IMR-90 (cell line): Measurements from ENCODE around the gene EXOC4. TPM values are rescaled to one million over a fixed set of nuclear protein-coding genes. Genes with fewer than 3 reads are reported as not detected.

Experiments
- ATAC-seq: fragments of 200-7000 bp; cut with Tn5 transposase; 2 replicates; pipeline ENCODE4 v1.9.1; 2020; ENCODE audit warnings: low read depth, mild to moderate bottlenecking, moderate library complexity
- BruUV-seq: library from RNA; stranded (reverse); fragments of 400-500 nt; replicated peaks from 2 replicates; lab custom pipeline; 2021; lab: Mats Ljungman, UMichigan
- CTCF ChIA-PET: fragments of 300-600 bp; formaldehyde crosslinking; extraction: SDS; loops from one replicate; lab custom pipeline; 2021; ENCODE audit warnings: antibody characterized with exemption; lab: Yijun Ruan, JAX
- POLR2A ChIA-PET: fragments of 300-600 bp; sonication (Branson Sonifier 250); formaldehyde crosslinking; loops from one replicate; lab custom pipeline; 2022; ENCODE audit warnings: antibody characterized with exemption; ENCODE audit not compliant: unreplicated experiment; lab: Charles Lee
- DNase-seq: peaks from one replicate; pipeline ENCODE4 v3.0.0; 2013
- H2AFZ ChIP-seq: replicated peaks from 2 replicates; pipeline ENCODE3; 2013; ENCODE audit warnings: low read length, mild to moderate bottlenecking; ENCODE audit not compliant: poor library complexity
- H2AK5ac ChIP-seq: 2 replicates; pipeline ENCODE4 v1.6.1; 2013; ENCODE audit warnings: low read depth, low read length, inconsistent platforms
- H2AK9ac ChIP-seq: replicated peaks from 2 replicates; pipeline ENCODE3; 2013; ENCODE audit warnings: mild to moderate bottlenecking, low read depth, low read length, moderate library complexity; ENCODE audit not compliant: poor library complexity
- H2BK120ac ChIP-seq: 2 replicates; pipeline ENCODE4 v1.6.1; 2013; ENCODE audit warnings: low read depth, low read length, inconsistent platforms
- H2BK15ac ChIP-seq: 3 replicates; pipeline ENCODE4 v1.6.1; 2013; ENCODE audit warnings: low read depth, low read length, inconsistent platforms
- H2BK20ac ChIP-seq: 2 replicates; pipeline ENCODE4 v1.6.1; 2013; ENCODE audit warnings: low read depth, mild to moderate bottlenecking, inconsistent platforms, low read length, moderate library complexity
- H2BK5ac ChIP-seq: 2 replicates; pipeline ENCODE4 v1.6.1; 2013; ENCODE audit warnings: mild to moderate bottlenecking, low read depth, low read length, inconsistent platforms; ENCODE audit not compliant: poor library complexity, severe bottlenecking
- H3K14ac ChIP-seq: replicated peaks from 2 replicates; pipeline ENCODE4 v1.6.1; 2013; ENCODE audit warnings: low read depth, low read length, inconsistent platforms
- H3K18ac ChIP-seq: 2 replicates; pipeline ENCODE4 v1.6.1; 2013; ENCODE audit warnings: low read depth, low read length, control low read depth
- H3K23ac ChIP-seq: 2 replicates; pipeline ENCODE4 v1.6.1; 2013; ENCODE audit warnings: low read depth, low read length, inconsistent platforms
- H3K27ac ChIP-seq: 2 replicates; pipeline ENCODE4 v1.5.1; 2013; ENCODE audit warnings: mild to moderate bottlenecking, control low read depth, low read length; ENCODE audit not compliant: insufficient read depth
- H3K27me3 ChIP-seq: 2 replicates; pipeline ENCODE4 v1.6.1; 2013; ENCODE audit warnings: low read length; ENCODE audit not compliant: control insufficient read depth, insufficient read depth
- H3K36me3 ChIP-seq: 2 replicates; pipeline ENCODE4 v1.6.1; 2013; ENCODE audit warnings: low read length, mixed read lengths; ENCODE audit not compliant: control insufficient read depth, insufficient read depth
- H3K4ac ChIP-seq: 2 replicates; pipeline ENCODE4 v1.6.1; 2013; ENCODE audit warnings: low read depth, low read length, inconsistent platforms
- H3K4me1 ChIP-seq: 2 replicates; pipeline ENCODE4 v1.6.1; 2013; ENCODE audit warnings: low read length, mixed read lengths; ENCODE audit not compliant: control insufficient read depth, insufficient read depth
- H3K4me2 ChIP-seq: 2 replicates; pipeline ENCODE4 v1.6.1; 2013; ENCODE audit warnings: low read depth, mild to moderate bottlenecking, control low read depth, low read length, moderate library complexity
- H3K4me3 ChIP-seq: 2 replicates; pipeline ENCODE4 v1.5.1; 2013; ENCODE audit warnings: low read depth, mild to moderate bottlenecking, control low read depth, low read length, moderate library complexity; ENCODE audit not compliant: insufficient read depth
- H3K56ac ChIP-seq: 2 replicates; pipeline ENCODE4 v1.6.1; 2013; ENCODE audit warnings: low read length, inconsistent platforms; ENCODE audit not compliant: insufficient read depth; ENCODE audit errors: extremely low read depth
- H3K79me1 ChIP-seq, 2 experiments: 2 replicates each; pipeline ENCODE4 v1.6.1; 2013; ENCODE audit warnings: low read length in 2 of 2, inconsistent platforms in 1 of 2, low read depth in 1 of 2
- H3K9ac ChIP-seq: 2 replicates; pipeline ENCODE4 v1.6.1; 2013; ENCODE audit warnings: low read depth, low read length, control low read depth
- H3K9me1 ChIP-seq: 2 replicates; pipeline ENCODE4 v1.6.1; 2013; ENCODE audit warnings: low read length, inconsistent platforms; ENCODE audit not compliant: insufficient read depth
- H3K9me3 ChIP-seq: 2 replicates; pipeline ENCODE4 v1.6.1; 2013; ENCODE audit warnings: low read length; ENCODE audit not compliant: control insufficient read depth, insufficient read depth
- H4K20me1 ChIP-seq: 2 replicates; pipeline ENCODE4 v1.6.1; 2013; ENCODE audit warnings: low read length, inconsistent platforms; ENCODE audit not compliant: insufficient read depth
- H4K5ac ChIP-seq: 2 replicates; pipeline ENCODE4 v1.6.1; 2013; ENCODE audit warnings: mild to moderate bottlenecking, low read depth, low read length, control low read depth
- H4K8ac ChIP-seq, 2 experiments: 2 replicates each; pipeline ENCODE4 v1.6.1; 2013; ENCODE audit warnings: low read depth in 2 of 2, low read length in 2 of 2, control low read depth in 1 of 2, inconsistent platforms in 1 of 2
- H4K91ac ChIP-seq: 2 replicates; pipeline ENCODE4 v1.6.1; 2013; ENCODE audit warnings: low read depth, low read length, inconsistent platforms; ENCODE audit not compliant: insufficient read depth
- MXI1 ChIP-seq: IDR thresholded peaks from 2 replicates; pipeline ENCODE4 v1.6.1; 2012; ENCODE audit warnings: low read depth, mild to moderate bottlenecking, low read length, moderate library complexity, borderline replicate concordance
- WGBS, 2 experiments: methylation state at CpG; one replicate each; pipeline versions ENCODE4 v1.1.5 to v1.1.7; 2013; ENCODE audit warnings: missing lambda C conversion rate in 2 of 2; ENCODE audit not compliant: insufficient read length in 1 of 2; ENCODE audit errors: extremely low coverage in 2 of 2; 5-methylcytosine and 5-hydroxymethylcytosine counted together
- dilution Hi-C: fragments of 300-500 bp; cut with HindIII; formaldehyde crosslinking; loops from one replicate; pipeline ENCODE4 v1.14.3; 2018; ENCODE audit warnings: low sequenced_read_pairs; ENCODE audit not compliant: unreplicated experiment
- in situ Hi-C: fragments of 300-500 bp; cut with MboI; formaldehyde crosslinking; loops from 3 replicates; pipeline ENCODE4 v1.14.3; 2019; ENCODE audit warnings: low sequenced_read_pairs, inconsistent platforms, mixed read lengths
- intact Hi-C: fragments of 100-400 bp; cut with micrococcal nuclease; formaldehyde crosslinking; loops from 2 replicates; pipeline ENCODE4 v1.10.0; 2022
- polyA plus RNA-seq, 3 experiments: library from polyadenylated mRNA; depleted of rRNA; stranded (reverse); fragments of >200 nt; gene quantifications; 2 replicates each; pipeline ENCODE4 v1.2.3, GENCODE V29; 2012; ENCODE audit warnings: low replicate concordance in 1 of 3
- total RNA-seq: library from RNA; depleted of rRNA; stranded (reverse); fragments of >200 nt; gene quantifications from 2 replicates; pipeline ENCODE4 v1.2.3, GENCODE V29; 2012
- TF ChIP-seq, protein P1 (sequence below): conservative IDR thresholded peaks from 2 replicates; pipeline ENCODE4 v1.5.1; 2012; ENCODE audit warnings: mild to moderate bottlenecking, low read depth, low read length, improper control_type of control experiment

The EXOC4 gene
- total and polyA plus RNA-seq, 2 of the 4 experiments (the other 2 are of a cell fraction), result 25.4 to 94.6 TPM

GRCh38 chr7:134031835-134032617, 779.1 kb downstream of the EXOC4 start:
- Histone ChIP-seq H3K79me1 (no peaks in the 10 kb centered on the region), H3K9me1 (peaks cover 3% of the 10 kb centered on the region; the same call in 1 of the 2 replicates), H3K27ac (no peak overlapping the region), H3K56ac (no peak overlapping the region), H2BK20ac (no peak overlapping the region), H4K91ac (no peak overlapping the region), H2AK9ac (no peak overlapping the region), H4K5ac (no peak overlapping the region), H3K23ac (no peak overlapping the region), H4K8ac (no peak overlapping the region), H3K14ac (no peak overlapping the region), H2BK120ac (no peak overlapping the region), H4K20me1 (no peaks in the 10 kb centered on the region), H2AFZ (no peak overlapping the region), H2AK5ac (no peak overlapping the region), H3K36me3 (no peaks in the 10 kb centered on the region), H3K9me3 (no peaks in the 10 kb centered on the region), H2BK15ac (no peak overlapping the region), H3K27me3 (no peaks in the 10 kb centered on the region), H3K4ac (no peak overlapping the region), H3K4me1 (no peaks in the 10 kb centered on the region), H3K18ac (no peak overlapping the region), H3K4me2 (no peak overlapping the region), H3K9ac (no peak overlapping the region), H3K4me3 (no peak overlapping the region), H2BK5ac (no peak overlapping the region)
- dilution Hi-C loops (no loop called here), in situ Hi-C loops (no loop called here), intact Hi-C loops (no loop called here)
- WGBS, 2 experiments, result 22% methylated on average over 1 of the region's 3 CpGs; no CpG with 5 or more reads in 1 of the 2 experiments
- ATAC-seq (no peak), DNase-seq (peak; percentile 4)
- BruUV-seq, result no TSS peak
- ChIA-PET POLR2A (no interaction called here), CTCF (interaction anchor here (0.5 to 1.3 kb wide), 4 partner anchors 20 to 699 kb away, joined by 3 to 4 read pairs (median 3); no protein-coding TSS in a partner anchor)
- TF ChIP-seq, protein P1, sequence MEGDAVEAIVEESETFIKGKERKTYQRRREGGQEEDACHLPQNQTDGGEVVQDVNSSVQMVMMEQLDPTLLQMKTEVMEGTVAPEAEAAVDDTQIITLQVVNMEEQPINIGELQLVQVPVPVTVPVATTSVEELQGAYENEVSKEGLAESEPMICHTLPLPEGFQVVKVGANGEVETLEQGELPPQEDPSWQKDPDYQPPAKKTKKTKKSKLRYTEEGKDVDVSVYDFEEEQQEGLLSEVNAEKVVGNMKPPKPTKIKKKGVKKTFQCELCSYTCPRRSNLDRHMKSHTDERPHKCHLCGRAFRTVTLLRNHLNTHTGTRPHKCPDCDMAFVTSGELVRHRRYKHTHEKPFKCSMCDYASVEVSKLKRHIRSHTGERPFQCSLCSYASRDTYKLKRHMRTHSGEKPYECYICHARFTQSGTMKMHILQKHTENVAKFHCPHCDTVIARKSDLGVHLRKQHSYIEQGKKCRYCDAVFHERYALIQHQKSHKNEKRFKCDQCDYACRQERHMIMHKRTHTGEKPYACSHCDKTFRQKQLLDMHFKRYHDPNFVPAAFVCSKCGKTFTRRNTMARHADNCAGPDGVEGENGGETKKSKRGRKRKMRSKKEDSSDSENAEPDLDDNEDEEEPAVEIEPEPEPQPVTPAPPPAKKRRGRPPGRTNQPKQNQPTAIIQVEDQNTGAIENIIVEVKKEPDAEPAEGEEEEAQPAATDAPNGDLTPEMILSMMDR, result peak; percentile 18; the same call in 1 of the 2 replicates
- no peak for TF ChIP-seq MXI1
